ENCODE measurements around the gene PLPP4. TPM values are rescaled to one million over a fixed set of nuclear protein-coding genes. Genes with fewer than 3 reads are reported as not detected.

Gene PLPP4
- total and polyA plus RNA-seq, 2 of the 13 experiments (the other 11 are each of a cell fraction or from before 2014, with no cell fraction given), result not detected

DNA sequence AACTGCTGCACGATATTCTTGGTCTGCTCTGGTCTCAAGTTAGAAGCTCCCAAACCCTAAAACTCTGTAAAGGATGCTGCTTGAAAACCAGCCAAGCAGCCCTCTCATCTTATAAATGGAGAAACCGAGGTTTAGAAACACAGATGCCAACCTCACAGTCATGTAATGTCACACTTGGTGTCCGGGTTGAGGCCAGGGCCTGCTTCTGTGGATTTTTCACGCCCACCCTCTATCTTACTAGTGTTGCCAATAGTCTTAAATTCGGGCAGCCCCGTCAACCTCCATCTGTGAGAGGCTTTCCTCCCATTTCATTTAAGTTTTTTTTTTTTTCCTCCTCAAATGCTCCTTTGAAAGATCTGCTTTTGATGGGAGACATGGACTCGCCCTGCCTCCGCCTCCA, 28.9 kb downstream of the PLPP4 start:
- ChIA-PET CTCF (ENCODE audit: low intra/inter-chr PET ratio, low total read pairs) (no interaction called here), POLR2A (no interaction called here)
- Histone ChIP-seq H3K4me2 (ENCODE audit: low read depth, low read length) (no peak overlapping the region), H3K9ac (ENCODE audit: insufficient read depth, low read depth, low read length) (no peak overlapping the region), H3K27ac (ENCODE audit: extremely low read length, insufficient read depth, low read length) (no peak overlapping the region), H3K36me3 (replicated peaks in 1 of 2; ENCODE audit: control insufficient read depth in 1 of 2, insufficient read depth in 2 of 2, low read length in 2 of 2) (no peaks in the 10 kb centered on the region), H3K79me2 (ENCODE audit: insufficient read depth, low read length) (no peaks in the 10 kb centered on the region), H3K4me1 (ENCODE audit: insufficient read depth, low read length) (no peaks in the 10 kb centered on the region), H2AFZ (ENCODE audit: low read length) (no peak overlapping the region), H4K20me1 (ENCODE audit: insufficient read depth, low read length) (no peaks in the 10 kb centered on the region), H3K4me3 (replicated peaks in 1 of 3; ENCODE audit: insufficient read depth in 1 of 3, low read depth in 2 of 3, low read length in 3 of 3) (no peak overlapping the region), H3K9me3 (ENCODE audit: low read length) (no peaks in the 10 kb centered on the region), H3K27me3 (ENCODE audit: control insufficient read depth in 1 of 2, insufficient read depth in 2 of 2, low read length in 2 of 2) (no peaks in the 10 kb centered on the region)
- WGBS (ENCODE audit: low lambda C conversion rate), result 22% methylated on average over 7 of the region's 8 CpGs
- TF ChIP-seq AHR (CRISPR knock-in tag; IDR thresholded peaks at IDR 0.05) (no peak), ZNF891 (CRISPR knock-in tag; IDR thresholded peaks at IDR 0.05) (no peak), CENPT (CRISPR knock-in tag; IDR thresholded peaks at IDR 0.05; ENCODE audit: low read depth) (no peak), SOX13 (IDR thresholded peaks at IDR 0.05) (no peak), SOX13 (CRISPR knock-in tag; conservative IDR thresholded peaks at IDR 0.05 in 1 of 2, IDR thresholded peaks at IDR 0.05 in 1 of 2) (no peak), ZNF652 (CRISPR knock-in tag; IDR thresholded peaks at IDR 0.05; ENCODE audit: borderline replicate concordance, low read depth) (no peak), ZNF552 (CRISPR knock-in tag; IDR thresholded peaks at IDR 0.05; ENCODE audit: borderline replicate concordance) (no peak), ZNF567 (CRISPR knock-in tag; IDR thresholded peaks at IDR 0.05; ENCODE audit: borderline replicate concordance) (no peak), THYN1 (CRISPR knock-in tag; IDR thresholded peaks at IDR 0.05; ENCODE audit: borderline replicate concordance, low read depth) (no peak), PCBP1 (IDR thresholded peaks at IDR 0.05; ENCODE audit: borderline replicate concordance, low read depth, low read length) (no peak), KLF13 (CRISPR knock-in tag; IDR thresholded peaks at IDR 0.05) (no peak), ZNF20 (CRISPR knock-in tag; IDR thresholded peaks at IDR 0.05) (no peak), WIZ (CRISPR knock-in tag; IDR thresholded peaks at IDR 0.05) (no peak), CCDC6 (CRISPR knock-in tag; IDR thresholded peaks at IDR 0.05) (no peak), GATAD1 (CRISPR knock-in tag; IDR thresholded peaks at IDR 0.05) (no peak), FOXJ3 (CRISPR knock-in tag; IDR thresholded peaks at IDR 0.05; ENCODE audit: borderline replicate concordance) (no peak), BORCS8-MEF2B (CRISPR knock-in tag; IDR thresholded peaks at IDR 0.05) (no peak)
- TF ChIP-seq, protein P1, sequence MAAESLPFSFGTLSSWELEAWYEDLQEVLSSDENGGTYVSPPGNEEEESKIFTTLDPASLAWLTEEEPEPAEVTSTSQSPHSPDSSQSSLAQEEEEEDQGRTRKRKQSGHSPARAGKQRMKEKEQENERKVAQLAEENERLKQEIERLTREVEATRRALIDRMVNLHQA (CRISPR knock-in tag; IDR thresholded peaks at IDR 0.05), result no peak
- TF ChIP-seq, protein P2, sequence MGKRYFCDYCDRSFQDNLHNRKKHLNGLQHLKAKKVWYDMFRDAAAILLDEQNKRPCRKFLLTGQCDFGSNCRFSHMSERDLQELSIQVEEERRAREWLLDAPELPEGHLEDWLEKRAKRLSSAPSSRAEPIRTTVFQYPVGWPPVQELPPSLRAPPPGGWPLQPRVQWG (CRISPR knock-in tag; IDR thresholded peaks at IDR 0.05; ENCODE audit: borderline replicate concordance, low read depth), result no peak
- TF ChIP-seq, protein P3, sequence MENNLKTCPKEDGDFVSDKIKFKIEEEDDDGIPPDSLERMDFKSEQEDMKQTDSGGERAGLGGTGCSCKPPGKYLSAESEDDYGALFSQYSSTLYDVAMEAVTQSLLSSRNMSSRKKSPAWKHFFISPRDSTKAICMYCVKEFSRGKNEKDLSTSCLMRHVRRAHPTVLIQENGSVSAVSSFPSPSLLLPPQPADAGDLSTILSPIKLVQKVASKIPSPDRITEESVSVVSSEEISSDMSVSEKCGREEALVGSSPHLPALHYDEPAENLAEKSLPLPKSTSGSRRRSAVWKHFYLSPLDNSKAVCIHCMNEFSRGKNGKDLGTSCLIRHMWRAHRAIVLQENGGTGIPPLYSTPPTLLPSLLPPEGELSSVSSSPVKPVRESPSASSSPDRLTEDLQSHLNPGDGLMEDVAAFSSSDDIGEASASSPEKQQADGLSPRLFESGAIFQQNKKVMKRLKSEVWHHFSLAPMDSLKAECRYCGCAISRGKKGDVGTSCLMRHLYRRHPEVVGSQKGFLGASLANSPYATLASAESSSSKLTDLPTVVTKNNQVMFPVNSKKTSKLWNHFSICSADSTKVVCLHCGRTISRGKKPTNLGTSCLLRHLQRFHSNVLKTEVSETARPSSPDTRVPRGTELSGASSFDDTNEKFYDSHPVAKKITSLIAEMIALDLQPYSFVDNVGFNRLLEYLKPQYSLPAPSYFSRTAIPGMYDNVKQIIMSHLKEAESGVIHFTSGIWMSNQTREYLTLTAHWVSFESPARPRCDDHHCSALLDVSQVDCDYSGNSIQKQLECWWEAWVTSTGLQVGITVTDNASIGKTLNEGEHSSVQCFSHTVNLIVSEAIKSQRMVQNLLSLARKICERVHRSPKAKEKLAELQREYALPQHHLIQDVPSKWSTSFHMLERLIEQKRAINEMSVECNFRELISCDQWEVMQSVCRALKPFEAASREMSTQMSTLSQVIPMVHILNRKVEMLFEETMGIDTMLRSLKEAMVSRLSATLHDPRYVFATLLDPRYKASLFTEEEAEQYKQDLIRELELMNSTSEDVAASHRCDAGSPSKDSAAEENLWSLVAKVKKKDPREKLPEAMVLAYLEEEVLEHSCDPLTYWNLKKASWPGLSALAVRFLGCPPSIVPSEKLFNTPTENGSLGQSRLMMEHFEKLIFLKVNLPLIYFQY (CRISPR knock-in tag; IDR thresholded peaks at IDR 0.05; ENCODE audit: borderline replicate concordance), result no peak
- ATAC-seq (no peak), DNase-seq (ENCODE audit: low spot score) (no peak), FAIRE-seq (no peak)
- in situ Hi-C loops (cut with HindIII; ENCODE audit: extremely low pct_ligation_motif_present, low pct_unique_long_range_greater_than_20kb) (no loop called here), intact Hi-C loops (cut with micrococcal nuclease; ENCODE audit: unreplicated experiment) (no loop called here)
- no TSS peak for BruUV-seq (replicated peaks)

Measured in HepG2 (cell line).